ENCODE measurements around the gene TEAD1.

Gene TEAD1

DNA sequence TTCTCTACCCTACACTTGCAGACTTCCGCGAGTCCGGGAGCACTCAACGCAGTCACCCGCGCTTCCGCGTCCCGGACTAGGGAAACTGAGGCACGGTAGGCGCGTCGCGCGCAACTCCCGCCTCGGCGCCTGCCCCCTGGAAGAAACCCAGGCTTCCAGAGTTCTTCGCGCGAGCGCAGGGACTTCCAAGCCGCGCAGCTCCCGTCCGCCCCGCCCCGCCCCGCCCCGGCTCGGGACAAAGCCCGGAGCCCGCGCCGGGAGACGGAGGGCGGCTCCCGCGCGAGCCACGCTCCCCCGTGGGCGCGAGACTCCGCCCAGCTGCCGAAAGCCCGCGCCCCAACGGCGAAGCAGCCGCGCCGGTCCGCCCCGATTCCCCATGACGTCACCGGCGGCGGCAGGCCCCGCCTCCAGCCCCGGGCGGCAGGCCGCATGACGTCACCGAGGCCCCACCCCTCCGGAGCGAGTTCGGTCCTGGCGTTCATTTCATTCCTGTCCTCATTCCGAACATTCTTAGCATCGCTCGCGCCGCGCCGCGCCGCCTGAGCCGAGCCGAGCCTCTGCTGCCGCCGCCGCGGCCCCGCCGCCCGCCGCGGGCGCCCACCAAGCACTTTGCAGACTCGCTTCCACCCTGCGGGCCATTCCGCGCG, at the start of gene TEAD1:
TEAD1 (plus strand) TSS at position 498 of the 647 bp plus-strand sequence.
- peak; percentile 81 to 82 for DNase-seq (ENCODE audit: low read depth in 2 of 2)

GRCh38 chr11:12624595-12624994, 49.6 kb upstream of the TEAD1 start:
- no peak for DNase-seq (ENCODE audit: low read depth in 2 of 2)

- DNase-seq (ENCODE audit: low read depth in 2 of 2): no peak
Observed at GRCh38 chr11:12625438-12626071, 48.7 kb upstream of the TEAD1 start.

DNA sequence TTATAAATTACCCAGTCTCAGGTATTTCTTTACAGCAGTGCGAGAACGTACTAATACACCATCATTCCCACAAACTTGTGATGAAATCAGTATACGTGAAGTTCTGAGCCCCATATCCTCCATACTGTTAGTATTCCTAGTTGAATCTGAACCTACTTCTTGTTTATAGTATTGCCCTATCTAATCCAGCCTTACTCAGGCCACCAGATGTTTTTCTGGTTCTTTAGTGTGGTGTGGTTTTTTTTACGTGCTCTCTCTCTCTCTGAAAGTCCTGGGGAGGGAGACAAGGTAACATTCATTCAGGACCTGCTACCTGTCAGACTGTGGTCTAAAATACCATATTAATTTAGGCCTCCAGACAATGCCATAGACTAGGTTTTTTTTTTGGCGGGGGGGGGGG, 47.6 kb upstream of the TEAD1 start:
- DNase-seq (ENCODE audit: low read depth in 2 of 2): no peak

- DNase-seq (ENCODE audit: low read depth in 2 of 2): no peak
Observed at GRCh38 chr11:12628314-12628713, 45.9 kb upstream of the TEAD1 start.

DNA sequence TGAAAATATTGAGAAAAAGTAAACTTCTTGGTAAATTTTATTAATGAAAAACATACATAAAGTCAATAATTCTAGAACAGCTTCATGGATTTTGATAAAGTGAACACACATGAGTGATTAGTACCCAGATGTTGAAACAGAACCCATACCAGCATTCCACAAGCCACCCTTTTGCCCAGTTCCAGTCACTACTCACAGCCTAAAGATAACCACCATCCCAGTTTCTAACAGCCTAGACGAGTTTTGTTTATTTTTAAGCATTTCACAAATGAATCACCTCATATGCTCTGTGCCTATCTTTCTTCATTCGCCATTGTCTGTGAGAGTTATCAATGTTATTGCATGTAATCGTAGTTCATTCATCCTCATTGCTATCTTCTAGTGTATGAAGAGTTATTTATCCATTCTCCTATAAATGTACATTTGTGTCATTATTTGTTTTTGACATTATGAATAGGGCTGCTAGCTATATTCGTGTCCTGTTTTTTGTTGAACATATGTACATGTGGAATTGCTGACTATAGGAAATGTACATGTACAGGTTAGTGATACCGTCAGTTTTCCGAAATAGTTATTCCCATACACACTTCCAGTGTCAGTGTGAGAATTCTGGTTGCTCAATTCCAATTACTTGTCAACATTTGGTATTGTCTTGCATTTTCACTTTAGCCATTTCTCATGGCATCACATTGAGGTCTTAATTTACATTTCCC, 44.5 kb upstream of the TEAD1 start:
- no peak for DNase-seq (ENCODE audit: low read depth in 2 of 2)

- no peak for DNase-seq (ENCODE audit: low read depth in 2 of 2)
Observed at GRCh38 chr11:12631651-12632050, 42.6 kb upstream of the TEAD1 start.

DNA sequence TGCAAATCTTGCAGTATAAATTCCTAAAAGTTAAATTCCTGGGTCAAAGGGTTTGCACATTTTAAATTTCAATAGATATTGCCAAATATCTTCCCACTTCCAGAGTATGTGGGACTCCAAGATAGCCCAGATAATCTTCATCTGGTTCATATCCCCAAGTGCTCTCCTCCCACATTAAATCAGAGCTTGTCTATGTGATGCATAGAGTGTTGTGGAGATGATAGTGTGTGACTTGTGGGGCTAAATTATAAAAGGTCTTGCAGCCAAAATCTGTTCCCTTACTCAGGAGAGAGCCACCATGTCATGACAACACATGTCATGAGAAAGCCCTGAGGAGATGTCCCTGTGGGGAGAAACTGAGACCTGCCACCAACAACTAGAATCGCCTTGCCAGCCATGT, 39.9 kb upstream of the TEAD1 start:
- DNase-seq (ENCODE audit: low read depth in 2 of 2): no peak

DNA sequence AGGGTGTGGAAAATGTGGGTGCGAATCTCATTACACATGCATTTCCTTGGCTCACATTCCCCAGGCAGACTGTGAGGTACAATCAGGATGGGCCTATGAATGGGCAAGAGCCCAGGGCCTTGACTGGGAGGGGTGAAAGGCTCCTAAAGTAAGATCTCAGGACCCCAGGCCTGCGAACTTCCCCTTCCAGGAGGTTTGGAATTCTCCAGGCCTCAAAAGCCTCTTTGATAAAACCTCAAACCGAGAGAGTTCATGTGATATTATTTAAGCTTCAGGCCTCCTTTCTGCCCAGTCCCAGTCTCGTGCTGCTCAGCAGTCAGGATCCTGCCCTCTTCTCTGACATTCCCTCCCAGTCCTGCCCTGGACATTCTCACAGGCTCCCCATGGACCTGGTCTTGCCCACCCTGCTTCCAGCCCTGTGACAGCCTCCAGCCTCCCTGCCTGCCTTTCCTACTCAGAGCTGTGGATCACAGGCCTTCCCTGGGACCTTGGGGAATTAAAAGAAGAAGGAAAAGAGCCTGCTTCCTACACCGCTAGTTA, 37.3 kb upstream of the TEAD1 start:
- no peak for DNase-seq (ENCODE audit: low read depth in 2 of 2)

DNA sequence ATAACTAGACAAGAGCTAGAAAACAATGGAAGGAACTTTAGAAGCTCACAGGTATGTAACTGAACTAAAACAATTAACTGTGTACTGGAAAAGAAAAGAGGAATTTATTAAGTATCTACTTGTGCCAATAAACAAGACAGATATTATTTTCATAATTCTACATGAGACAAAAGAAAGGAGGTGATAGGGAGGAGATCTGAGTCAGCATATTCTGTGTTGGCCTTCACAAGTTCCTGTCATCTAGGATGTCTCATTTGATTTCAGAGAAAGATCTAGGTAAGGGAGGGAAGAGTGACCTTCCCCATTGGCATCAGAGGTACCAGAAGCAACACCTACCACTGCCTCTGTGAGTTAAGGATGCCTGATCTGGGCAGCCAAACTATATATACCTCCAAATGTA, 34.8 kb upstream of the TEAD1 start:
- no peak for DNase-seq (ENCODE audit: low read depth in 2 of 2)

- DNase-seq (ENCODE audit: low read depth in 2 of 2): no peak
Observed at GRCh38 chr11:12640355-12640754, 33.9 kb upstream of the TEAD1 start.

DNA sequence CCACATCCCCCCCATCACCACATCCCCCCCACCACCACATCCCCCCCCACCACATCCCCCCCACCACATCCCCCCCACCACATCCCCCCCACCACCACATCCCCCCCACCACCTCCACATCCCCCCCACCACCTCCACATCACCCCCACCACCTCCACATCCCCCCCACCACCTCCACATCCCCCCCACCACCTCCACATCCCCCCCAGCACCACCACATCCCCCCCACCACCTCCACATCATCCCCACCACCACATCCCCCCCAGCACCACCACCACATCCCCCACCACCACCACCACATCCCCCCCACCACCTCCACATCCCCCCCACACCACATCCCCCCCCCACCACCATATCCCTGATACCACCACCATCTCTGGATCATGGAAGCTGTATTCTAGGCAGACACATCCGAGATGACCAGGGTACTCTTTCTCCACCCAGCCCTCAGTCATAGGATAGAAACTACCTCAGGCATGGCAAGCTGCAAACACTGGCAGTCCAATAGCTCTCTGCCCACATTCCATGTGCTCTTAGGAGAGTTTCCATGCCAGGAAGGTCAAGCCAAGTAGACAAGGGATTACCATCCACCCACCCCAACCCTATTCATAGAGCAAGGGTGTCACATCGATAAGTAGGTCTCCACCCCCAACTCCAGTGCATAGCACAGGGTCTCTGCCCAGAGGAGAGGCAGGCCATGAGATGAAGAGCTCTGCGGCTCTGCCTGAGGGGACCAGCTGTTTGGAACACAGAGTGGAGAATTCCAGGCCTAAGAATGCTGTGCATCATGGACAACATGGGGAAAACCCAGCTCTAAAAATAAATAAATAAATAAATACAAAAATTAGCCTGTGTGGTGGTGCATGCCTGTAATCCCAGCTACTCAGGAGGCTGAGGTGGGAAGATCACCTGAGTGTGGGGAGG, 33.0 kb upstream of the TEAD1 start:
- no peak for DNase-seq (ENCODE audit: low read depth in 2 of 2)

GRCh38 chr11:12642040-12642439, 32.2 kb upstream of the TEAD1 start:
- DNase-seq (ENCODE audit: low read depth in 2 of 2): no peak

DNA sequence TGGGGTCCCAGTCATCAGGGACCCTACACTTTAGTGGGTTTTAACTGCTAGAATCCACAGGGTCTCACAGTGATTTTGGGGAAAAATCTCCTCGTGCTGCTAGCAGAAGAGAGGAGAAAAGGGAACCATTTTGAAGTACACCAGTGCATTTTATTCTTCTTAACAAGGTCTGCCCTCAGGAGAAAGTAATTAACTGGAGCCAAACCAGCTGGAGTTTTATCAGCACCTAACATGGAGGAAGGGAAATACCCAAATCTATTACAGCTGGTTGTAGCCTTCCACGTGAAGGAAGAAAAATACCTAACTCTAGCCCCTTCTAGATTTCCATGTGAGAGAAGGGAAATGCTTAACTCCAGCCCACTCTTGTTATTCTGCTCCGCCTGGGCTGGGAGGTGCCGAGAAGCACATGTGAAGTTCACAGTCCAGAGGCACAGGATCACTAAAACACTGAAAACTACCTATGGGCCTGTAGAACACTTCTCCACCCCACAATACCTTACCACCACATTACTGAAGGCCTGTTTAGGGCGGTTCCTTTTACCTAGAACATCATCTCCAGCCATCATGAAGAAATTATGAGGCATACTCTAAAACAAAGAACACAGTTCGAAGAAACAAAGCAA, 31.3 kb upstream of the TEAD1 start:
- no peak for DNase-seq (ENCODE audit: low read depth in 2 of 2)

- no peak for DNase-seq (ENCODE audit: low read depth in 2 of 2)
Observed at GRCh38 chr11:12646478-12646877, 27.7 kb upstream of the TEAD1 start.

DNA sequence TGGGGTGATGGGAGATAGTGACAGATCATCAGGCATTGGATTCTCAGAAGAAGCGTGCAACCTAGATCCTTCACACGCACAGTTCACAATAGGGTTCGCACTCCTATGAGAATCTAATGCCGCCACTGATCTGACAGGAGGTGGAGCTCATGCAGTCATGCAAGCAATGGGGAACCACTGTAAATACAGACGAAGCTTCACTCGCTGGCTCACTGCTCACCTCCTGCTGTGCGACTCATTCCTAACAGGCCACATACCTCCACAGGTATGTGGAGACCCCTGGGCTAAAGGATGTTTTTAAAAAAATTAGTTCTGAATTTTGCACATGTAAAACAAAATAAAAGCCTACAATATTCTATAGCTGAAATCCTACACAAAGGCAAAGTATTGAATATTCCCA, 20.5 kb upstream of the TEAD1 start:
- no peak for DNase-seq (ENCODE audit: low read depth in 2 of 2)

- DNase-seq (ENCODE audit: low read depth in 2 of 2): no peak
Observed at GRCh38 chr11:12655842-12656241, 18.4 kb upstream of the TEAD1 start.

DNA sequence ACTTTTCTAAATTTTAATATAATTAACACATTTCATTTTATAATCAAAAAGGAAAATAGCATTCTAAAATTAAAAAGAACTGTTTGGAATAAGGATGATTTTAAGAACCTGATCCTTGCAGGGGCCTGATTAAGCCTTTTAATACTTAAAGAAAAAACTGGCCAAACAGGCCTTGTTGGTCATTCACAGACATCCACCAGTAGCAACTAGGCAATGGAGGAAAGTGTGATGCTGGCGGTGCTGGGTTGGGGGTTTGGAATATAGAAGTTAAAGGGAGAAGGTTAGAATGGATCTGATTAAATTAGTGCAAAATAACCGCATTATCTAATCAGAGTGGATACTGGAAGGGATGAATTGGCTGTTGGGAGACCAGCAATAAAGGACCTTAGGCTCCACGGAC, 16.9 kb upstream of the TEAD1 start:
- no peak for DNase-seq (ENCODE audit: low read depth in 2 of 2)

- DNase-seq (ENCODE audit: low read depth in 2 of 2): no peak
Observed at GRCh38 chr11:12657981-12658380, 16.2 kb upstream of the TEAD1 start.

- no peak for DNase-seq (ENCODE audit: low read depth in 2 of 2)
Observed at GRCh38 chr11:12662101-12662689, 12.0 kb upstream of the TEAD1 start.

DNA sequence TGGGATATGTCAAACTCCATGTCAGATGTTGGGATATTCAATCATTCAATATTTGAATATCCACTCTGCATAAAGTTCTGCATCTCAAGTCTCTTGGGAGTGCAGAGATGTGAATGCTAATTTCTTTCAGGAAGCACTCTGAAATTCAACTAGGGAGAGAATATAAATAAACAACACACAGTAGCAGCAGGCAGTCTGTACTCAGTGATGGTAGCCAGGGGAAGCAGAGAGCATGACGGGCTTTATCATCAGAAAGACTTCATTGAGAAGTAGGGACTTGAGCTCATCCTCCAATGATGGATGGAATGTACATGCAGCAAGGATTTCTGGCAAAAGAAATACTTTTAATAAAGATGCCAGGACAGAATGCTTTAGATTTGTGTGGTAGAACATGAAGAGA, 9.8 kb upstream of the TEAD1 start:
- DNase-seq (ENCODE audit: low read depth in 2 of 2): no peak
